ENCODE measurements around the gene PTPRJ. TPM values are rescaled to one million over a fixed set of nuclear protein-coding genes. Genes with fewer than 3 reads are reported as not detected.
A peak's percentile ranks its signal among the peaks of the same experiment; 100 is the strongest.

Gene PTPRJ
- total RNA-seq, 3 donors from 2014 or later = 14.6 to 15.7 (median 14.7) TPM

GRCh38 chr11:47977623-47978022 is 2.7 kb upstream of the PTPRJ start:
- intact Hi-C loops (cut with DNase I; ENCODE audit: low total_unique reads) = no loop called here
- no peak overlapping the region for H3K27ac ChIP-seq
- H3K9me3 ChIP-seq = no peaks in the 10 kb centered on the region
- no peaks in the 10 kb centered on the region for H3K36me3 ChIP-seq
- no peaks in the 10 kb centered on the region for H3K27me3 ChIP-seq
- H3K4me1 ChIP-seq = peaks cover 0 to 8% of the 10 kb centered on the region in 2 donors
- no peak for DNase-seq (ENCODE audit: low spot score in 2 of 2)
- TF ChIP-seq POLR2A (IDR thresholded peaks at IDR 0.05) (no peak), POLR2AphosphoS5 (IDR thresholded peaks at IDR 0.05) (no peak)
- TF ChIP-seq, protein P1, sequence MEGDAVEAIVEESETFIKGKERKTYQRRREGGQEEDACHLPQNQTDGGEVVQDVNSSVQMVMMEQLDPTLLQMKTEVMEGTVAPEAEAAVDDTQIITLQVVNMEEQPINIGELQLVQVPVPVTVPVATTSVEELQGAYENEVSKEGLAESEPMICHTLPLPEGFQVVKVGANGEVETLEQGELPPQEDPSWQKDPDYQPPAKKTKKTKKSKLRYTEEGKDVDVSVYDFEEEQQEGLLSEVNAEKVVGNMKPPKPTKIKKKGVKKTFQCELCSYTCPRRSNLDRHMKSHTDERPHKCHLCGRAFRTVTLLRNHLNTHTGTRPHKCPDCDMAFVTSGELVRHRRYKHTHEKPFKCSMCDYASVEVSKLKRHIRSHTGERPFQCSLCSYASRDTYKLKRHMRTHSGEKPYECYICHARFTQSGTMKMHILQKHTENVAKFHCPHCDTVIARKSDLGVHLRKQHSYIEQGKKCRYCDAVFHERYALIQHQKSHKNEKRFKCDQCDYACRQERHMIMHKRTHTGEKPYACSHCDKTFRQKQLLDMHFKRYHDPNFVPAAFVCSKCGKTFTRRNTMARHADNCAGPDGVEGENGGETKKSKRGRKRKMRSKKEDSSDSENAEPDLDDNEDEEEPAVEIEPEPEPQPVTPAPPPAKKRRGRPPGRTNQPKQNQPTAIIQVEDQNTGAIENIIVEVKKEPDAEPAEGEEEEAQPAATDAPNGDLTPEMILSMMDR (IDR thresholded peaks at IDR 0.05) = no peak
- H3K4me3 ChIP-seq = no peak overlapping the region

DNA sequence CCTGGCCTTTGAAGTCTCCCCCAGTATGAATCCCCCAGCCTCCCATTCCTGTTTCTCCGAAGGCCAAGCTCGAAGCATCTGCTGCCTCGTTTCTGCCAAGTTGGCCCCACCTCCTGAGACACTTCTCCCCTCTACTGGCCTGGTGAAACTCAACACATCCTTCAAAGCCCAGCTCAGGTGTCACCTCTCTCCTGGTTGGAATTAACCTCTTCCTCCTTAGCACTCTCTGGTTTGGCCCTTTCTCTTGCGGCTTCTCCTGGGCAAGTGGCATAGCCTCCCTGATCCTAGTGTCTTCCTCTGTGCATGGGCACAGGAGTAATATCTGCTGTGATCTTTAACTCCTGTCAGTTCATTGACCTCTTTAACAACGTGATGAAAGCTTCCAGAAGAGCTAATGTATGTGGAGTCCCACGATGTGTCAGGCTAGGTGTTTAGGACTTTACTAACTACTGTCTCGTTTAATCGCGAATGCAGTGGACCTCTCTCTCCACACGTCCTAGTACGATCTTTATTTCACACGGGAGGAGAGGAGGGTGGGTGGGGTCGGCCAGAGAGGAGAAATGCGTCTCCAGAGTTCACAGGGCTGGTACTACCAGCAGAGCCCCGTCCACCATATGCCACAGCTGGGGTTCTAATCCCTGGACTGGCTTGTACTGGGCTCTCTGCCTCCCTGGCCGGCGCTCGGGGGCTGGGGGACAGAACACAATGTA is 826 bp upstream of the PTPRJ start:
- Histone ChIP-seq H3K36me3 (no peaks in the 10 kb centered on the region), H3K9me3 (no peaks in the 10 kb centered on the region), H3K4me3 (peak overlapping the region; percentile 79 to 95 (median 81)), H3K4me1 (peaks cover 0 to 8% of the 10 kb centered on the region in 2 donors), H3K27me3 (no peaks in the 10 kb centered on the region), H3K27ac (peak overlapping the region; percentile 82 to 83)
- no peak for DNase-seq (ENCODE audit: low spot score in 2 of 2)
- TF ChIP-seq POLR2A (IDR thresholded peaks at IDR 0.05) = no peak
- TF ChIP-seq, protein P1 (IDR thresholded peaks at IDR 0.05) = no peak
- no peak for TF ChIP-seq POLR2AphosphoS5 (IDR thresholded peaks at IDR 0.05)
- intact Hi-C loops (cut with DNase I; ENCODE audit: low total_unique reads) = no loop called here

DNA sequence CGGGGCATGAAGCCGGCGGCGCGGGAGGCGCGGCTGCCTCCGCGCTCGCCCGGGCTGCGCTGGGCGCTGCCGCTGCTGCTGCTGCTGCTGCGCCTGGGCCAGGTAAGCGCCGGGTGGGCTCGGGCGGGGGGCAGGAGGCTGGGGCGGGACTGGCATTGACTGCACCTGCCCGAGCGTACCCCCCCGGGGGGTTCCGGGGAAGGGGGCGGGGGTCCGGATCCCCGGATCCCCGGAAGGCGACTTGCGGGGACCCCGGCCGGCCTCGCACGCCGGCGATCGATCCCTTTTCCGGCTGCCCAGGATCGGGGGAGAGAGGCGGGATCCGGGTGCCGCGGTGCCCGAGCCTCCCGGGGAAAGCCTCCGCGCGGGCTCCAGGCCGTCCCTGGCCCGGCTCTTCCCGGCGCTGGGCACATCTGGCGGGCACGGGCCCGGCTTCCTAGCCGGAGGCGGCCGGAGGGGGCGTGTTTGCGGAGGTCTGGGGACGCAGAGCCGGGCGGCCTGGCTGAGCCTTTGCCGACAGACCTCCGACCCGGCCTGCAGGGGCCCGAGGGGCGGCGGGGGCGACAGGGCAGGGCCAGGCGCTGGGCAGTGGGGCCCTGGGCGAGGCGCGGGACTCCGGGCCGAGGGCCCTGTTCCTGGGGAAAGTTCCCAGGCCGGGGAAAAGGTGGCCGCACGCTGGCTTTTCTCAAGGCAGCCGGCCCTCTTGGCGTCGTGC is 705 bp downstream of the PTPRJ start:
- no peaks in the 10 kb centered on the region for H3K9me3 ChIP-seq
- DNase-seq (ENCODE audit: low spot score in 2 of 2) = no peak
- peaks cover 0 to 8% of the 10 kb centered on the region in 2 donors for H3K4me1 ChIP-seq
- no peaks in the 10 kb centered on the region for H3K36me3 ChIP-seq
- H3K4me3 ChIP-seq = peak overlapping the region; percentile 79 to 95 (median 81)
- peak overlapping the region; percentile 82 to 83 for H3K27ac ChIP-seq
- intact Hi-C loops (cut with DNase I; ENCODE audit: low total_unique reads) = no loop called here
- H3K27me3 ChIP-seq = no peaks in the 10 kb centered on the region
- TF ChIP-seq, protein P1 (IDR thresholded peaks at IDR 0.05) = no peak
- TF ChIP-seq POLR2AphosphoS5 (IDR thresholded peaks at IDR 0.05) = no peak
- no peak for TF ChIP-seq POLR2A (IDR thresholded peaks at IDR 0.05)

DNA sequence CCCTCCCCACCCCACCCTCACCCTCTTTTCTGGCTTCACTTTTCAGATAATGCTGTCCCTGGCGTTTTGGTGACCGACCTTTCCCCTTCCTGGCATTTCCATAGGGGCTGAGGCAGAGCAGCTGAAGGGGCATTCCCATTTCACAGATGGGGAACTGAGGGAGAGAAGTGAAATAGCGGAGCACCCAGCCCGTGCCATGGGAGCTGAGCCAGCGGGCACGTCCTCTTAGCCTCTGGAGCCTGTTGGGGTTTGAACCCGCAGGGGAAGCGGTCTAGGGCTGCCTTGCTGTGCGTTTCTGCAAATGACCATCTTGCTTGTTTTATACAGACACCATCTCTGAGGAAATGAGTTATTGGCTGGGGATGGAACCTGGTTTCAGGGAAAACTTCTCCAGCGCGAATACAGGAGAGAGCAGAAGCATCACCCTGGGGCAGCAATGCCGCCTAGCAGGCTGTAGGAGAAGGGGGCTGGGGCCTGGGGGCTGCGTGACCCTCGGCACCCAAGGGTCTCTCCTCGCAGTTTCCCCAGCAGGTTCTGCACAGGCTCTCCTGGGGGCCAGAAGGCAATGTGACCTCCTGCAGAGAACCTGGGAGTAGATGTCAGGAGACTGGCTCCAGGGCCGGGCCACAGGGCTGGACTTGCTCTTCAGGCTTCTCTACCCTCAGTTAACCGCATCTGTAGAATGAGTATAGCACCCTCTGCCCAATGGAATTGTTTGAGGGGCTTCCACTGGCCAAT is 1.5 kb downstream of the PTPRJ start:
- peaks cover 0 to 8% of the 10 kb centered on the region in 2 donors for H3K4me1 ChIP-seq
- DNase-seq (ENCODE audit: low spot score in 2 of 2) = no peak
- peak overlapping the region; percentile 82 to 83 for H3K27ac ChIP-seq
- no peaks in the 10 kb centered on the region for H3K9me3 ChIP-seq
- H3K27me3 ChIP-seq = no peaks in the 10 kb centered on the region
- TF ChIP-seq POLR2AphosphoS5 (IDR thresholded peaks at IDR 0.05) = no peak
- TF ChIP-seq, protein P1 (IDR thresholded peaks at IDR 0.05) = no peak
- TF ChIP-seq POLR2A (IDR thresholded peaks at IDR 0.05) = no peak
- no peaks in the 10 kb centered on the region for H3K36me3 ChIP-seq
- intact Hi-C loops (cut with DNase I; ENCODE audit: low total_unique reads) = no loop called here
- H3K4me3 ChIP-seq = peak overlapping the region; percentile 79 to 95 (median 81)

Data from breast epithelium (tissue), 4 donors.